GM08714 (cell line): Measurements from ENCODE around the gene CDK12.
"Not testable (repeated sequence)": the region's sequence is repeated elsewhere in the genome, so short reads cannot be mapped to it uniquely, and the experiment has no call there.

ENCODE experiments used
- H3K4me3 ChIP-seq: fragments of 200-500 bp; sonication (Bioruptor generic); 2 replicates; pipeline ENCODE4 v1.5.1; 2014; ENCODE audit warnings: mild to moderate bottlenecking, low read length, inconsistent platforms
- ZNF274 ChIP-seq: IDR thresholded peaks from 2 replicates; pipeline ENCODE4 v1.6.1; 2012; ENCODE audit warnings: mild to moderate bottlenecking, low read depth, low read length

CDK12 gene

GRCh38 chr17:39533891-39534290, 72.6 kb downstream of the CDK12 start:
- TF ChIP-seq ZNF274 = no peak
- H3K4me3 ChIP-seq = no peak overlapping the region

- H3K4me3 ChIP-seq = no peak overlapping the region
- TF ChIP-seq ZNF274 = no peak
Measured at GRCh38 chr17:39534768-39535405, 73.6 kb downstream of the CDK12 start.

- TF ChIP-seq ZNF274 = no peak
- H3K4me3 ChIP-seq = no peak overlapping the region
Measured at GRCh38 chr17:39536468-39536867, 75.2 kb downstream of the CDK12 start.

GRCh38 chr17:39537364-39537763, 76.1 kb downstream of the CDK12 start:
- not testable (repeated sequence) for H3K4me3 ChIP-seq

- no peak for TF ChIP-seq ZNF274
- H3K4me3 ChIP-seq = no peak overlapping the region
Measured at GRCh38 chr17:39538866-39539265, 77.6 kb downstream of the CDK12 start.

GRCh38 chr17:39540611-39541010, 79.3 kb downstream of the CDK12 start:
- TF ChIP-seq ZNF274 = no peak
- H3K4me3 ChIP-seq = no peak overlapping the region

GRCh38 chr17:39541652-39542051, 80.4 kb downstream of the CDK12 start:
- TF ChIP-seq ZNF274 = no peak
- no peak overlapping the region for H3K4me3 ChIP-seq

GRCh38 chr17:39543176-39543575, 81.9 kb downstream of the CDK12 start:
- H3K4me3 ChIP-seq = no peak overlapping the region
- no peak for TF ChIP-seq ZNF274

- H3K4me3 ChIP-seq = no peak overlapping the region
- TF ChIP-seq ZNF274 = no peak
Measured at GRCh38 chr17:39543664-39544063, 82.4 kb downstream of the CDK12 start.

GRCh38 chr17:39544361-39544760, 83.1 kb downstream of the CDK12 start:
- not testable (repeated sequence) for H3K4me3 ChIP-seq

GRCh38 chr17:39547713-39548478, 86.6 kb downstream of the CDK12 start:
- no peak overlapping the region for H3K4me3 ChIP-seq
- TF ChIP-seq ZNF274 = no peak

GRCh38 chr17:39548494-39549225, 87.4 kb downstream of the CDK12 start:
- H3K4me3 ChIP-seq = no peak overlapping the region
- TF ChIP-seq ZNF274 = no peak

- no peak overlapping the region for H3K4me3 ChIP-seq
- TF ChIP-seq ZNF274 = no peak
Measured at GRCh38 chr17:39549747-39550573, 88.7 kb downstream of the CDK12 start.

- no peak for TF ChIP-seq ZNF274
- H3K4me3 ChIP-seq = no peak overlapping the region
Measured at GRCh38 chr17:39551879-39552278, 90.6 kb downstream of the CDK12 start.
